ENCODE measurements around the gene CRYBG2. TPM values are rescaled to one million over a fixed set of nuclear protein-coding genes. Genes with fewer than 3 reads are reported as not detected.

CRYBG2 gene
- total RNA-seq, 1 experiment from 2014 or later = 0.64 TPM

- TF ChIP-seq CTCF (IDR thresholded peaks at IDR 0.05) (no peak), TCF7L2 (IDR thresholded peaks at IDR 0.05; ENCODE audit: low read depth, low read length) (no peak), REST (IDR thresholded peaks at IDR 0.05; ENCODE audit: insufficient read depth in 1 of 2, low read depth in 2 of 2, low read length in 1 of 2) (no peak), POLR2AphosphoS5 (IDR thresholded peaks at IDR 0.05; ENCODE audit: low read depth, low read length) (no peak), SIN3A (IDR thresholded peaks at IDR 0.05; ENCODE audit: borderline replicate concordance, insufficient read depth, low read depth, low read length) (no peak)
- no peak overlapping the region for H3K4me3 ChIP-seq (ENCODE audit: low read depth in 2 of 2, low read length in 2 of 2)
- DNase-seq (ENCODE audit: low read depth, low spot score) (no peak), ATAC-seq (no peak)
- in situ Hi-C loops (cut with HindIII; ENCODE audit: low pct_unique_long_range_greater_than_20kb, low sequenced_read_pairs) (no loop called here), intact Hi-C loops (cut with micrococcal nuclease; ENCODE audit: unreplicated experiment) (no loop called here)
- no peaks in the 10 kb centered on the region for H3K9me3 ChIP-seq (ENCODE audit: control insufficient read depth, insufficient read depth, low read depth, low read length)
- ChIA-PET CTCF (interaction anchor here (1.0 kb wide), 1 partner anchor 8 kb away, joined by 3 read pairs; no protein-coding TSS in a partner anchor), POLR2A (no interaction called here)
- no peaks in the 10 kb centered on the region for H3K4me1 ChIP-seq (ENCODE audit: control insufficient read depth, insufficient read depth, low read length)
- no peak overlapping the region for H3K27ac ChIP-seq (ENCODE audit: low read length)
- BruUV-seq (replicated peaks) = no TSS peak
- H3K36me3 ChIP-seq (ENCODE audit: control insufficient read depth, insufficient read depth, low read length) = no peaks in the 10 kb centered on the region
- no peaks in the 10 kb centered on the region for H3K27me3 ChIP-seq (ENCODE audit: control insufficient read depth, insufficient read depth, low read length)
These were observed 56.7 kb downstream of the CRYBG2 start for GRCh38 chr1:26297057-26297790.

GRCh38 chr1:26296340-26297056, 57.4 kb downstream of the CRYBG2 start:
- TF ChIP-seq CTCF (IDR thresholded peaks at IDR 0.05) (no peak), TCF7L2 (IDR thresholded peaks at IDR 0.05; ENCODE audit: low read depth, low read length) (no peak), SIN3A (IDR thresholded peaks at IDR 0.05; ENCODE audit: borderline replicate concordance, insufficient read depth, low read depth, low read length) (no peak), REST (IDR thresholded peaks at IDR 0.05; ENCODE audit: insufficient read depth in 1 of 2, low read depth in 2 of 2, low read length in 1 of 2) (no peak)
- H3K9me3 ChIP-seq (ENCODE audit: control insufficient read depth, insufficient read depth, low read depth, low read length) = no peaks in the 10 kb centered on the region
- DNase-seq (ENCODE audit: low read depth, low spot score) = no peak
- no peaks in the 10 kb centered on the region for H3K36me3 ChIP-seq (ENCODE audit: control insufficient read depth, insufficient read depth, low read length)
- ChIA-PET POLR2A (no interaction called here), CTCF (no interaction called here)
- no peaks in the 10 kb centered on the region for H3K4me1 ChIP-seq (ENCODE audit: control insufficient read depth, insufficient read depth, low read length)
- in situ Hi-C loops (cut with HindIII; ENCODE audit: low pct_unique_long_range_greater_than_20kb, low sequenced_read_pairs) = no loop called here
- ATAC-seq = no peak
- intact Hi-C loops (cut with micrococcal nuclease; ENCODE audit: unreplicated experiment) = no loop called here
- no peak overlapping the region for H3K4me3 ChIP-seq (ENCODE audit: low read depth in 2 of 2, low read length in 2 of 2)
- H3K27me3 ChIP-seq (ENCODE audit: control insufficient read depth, insufficient read depth, low read length) = no peaks in the 10 kb centered on the region
- no peak overlapping the region for H3K27ac ChIP-seq (ENCODE audit: low read length)
- no TSS peak for BruUV-seq (replicated peaks)

Measured in Panc1 (cell line).